Measurements from ENCODE around the gene WNT9B.
"Not testable (repeated sequence)": the region's sequence is repeated elsewhere in the genome, so short reads cannot be mapped to it uniquely, and the experiment has no call there.

The WNT9B gene

GRCh38 chr17:46822388-46822921 lies 28.9 kb upstream of the WNT9B start:
- DNase-seq, result no peak

- DNase-seq, result no peak
Observed at GRCh38 chr17:46823657-46824056, 27.7 kb upstream of the WNT9B start.

- DNase-seq, result no peak
Observed at GRCh38 chr17:46826116-46826515, 25.3 kb upstream of the WNT9B start.

GRCh38 chr17:46827274-46827673 lies 24.1 kb upstream of the WNT9B start:
- no peak for DNase-seq

- DNase-seq, result no peak
Observed at GRCh38 chr17:46831573-46832330, 19.6 kb upstream of the WNT9B start.

- no peak for DNase-seq
Observed at GRCh38 chr17:46832331-46832821, 19.0 kb upstream of the WNT9B start.

GRCh38 chr17:46832945-46833839 lies 18.2 kb upstream of the WNT9B start:
- peak; percentile 28 for DNase-seq

GRCh38 chr17:46833840-46834208 lies 17.6 kb upstream of the WNT9B start:
- DNase-seq, result no peak

- DNase-seq, result no peak
Observed at GRCh38 chr17:46834846-46835245, 16.5 kb upstream of the WNT9B start.

- no peak for DNase-seq
Observed at GRCh38 chr17:46836500-46836899, 14.9 kb upstream of the WNT9B start.

- DNase-seq, result no peak
Observed at GRCh38 chr17:46837521-46837920, 13.9 kb upstream of the WNT9B start.

GRCh38 chr17:46839211-46839610 lies 12.2 kb upstream of the WNT9B start:
- no peak for DNase-seq

- DNase-seq, result not testable (repeated sequence)
Observed at GRCh38 chr17:46840596-46840995, 10.8 kb upstream of the WNT9B start.

- DNase-seq, result peak; percentile 16
Observed at GRCh38 chr17:46841561-46842379, 9.6 kb upstream of the WNT9B start.

- DNase-seq, result no peak
Observed at GRCh38 chr17:46842835-46843234, 8.5 kb upstream of the WNT9B start.

GRCh38 chr17:46847204-46848191 lies 3.9 kb upstream of the WNT9B start:
- no peak for DNase-seq

GRCh38 chr17:46848534-46848933 lies 2.8 kb upstream of the WNT9B start:
- no peak for DNase-seq

GRCh38 chr17:46850688-46851028 lies 725 bp upstream of the WNT9B start:
- DNase-seq, result no peak

GRCh38 chr17:46853896-46854444 lies 2.6 kb downstream of the WNT9B start:
- DNase-seq, result no peak

- no peak for DNase-seq
Observed at GRCh38 chr17:46854515-46854914, 3.1 kb downstream of the WNT9B start.

GRCh38 chr17:46854948-46855347 lies 3.6 kb downstream of the WNT9B start:
- no peak for DNase-seq

Data from NCI-H774 (cell line).